Occipital lobe (tissue), 2 donors: ENCODE data around the gene SPRED3. TPM values are rescaled to one million over a fixed set of nuclear protein-coding genes. Genes with fewer than 3 reads are reported as not detected.

Source experiments
- DNase-seq: peaks from one replicate; lab custom pipeline; 2025; lab: John Stamatoyannopoulos, UW
- total RNA-seq: library from RNA; depleted of rRNA; stranded (reverse); fragments of >200 nt; gene quantifications from one replicate; pipeline ENCODE4 v1.2.3, GENCODE V29; 2014

SPRED3 gene
- total RNA-seq, 1 donor from 2014 or later = 1.4 TPM

DNA sequence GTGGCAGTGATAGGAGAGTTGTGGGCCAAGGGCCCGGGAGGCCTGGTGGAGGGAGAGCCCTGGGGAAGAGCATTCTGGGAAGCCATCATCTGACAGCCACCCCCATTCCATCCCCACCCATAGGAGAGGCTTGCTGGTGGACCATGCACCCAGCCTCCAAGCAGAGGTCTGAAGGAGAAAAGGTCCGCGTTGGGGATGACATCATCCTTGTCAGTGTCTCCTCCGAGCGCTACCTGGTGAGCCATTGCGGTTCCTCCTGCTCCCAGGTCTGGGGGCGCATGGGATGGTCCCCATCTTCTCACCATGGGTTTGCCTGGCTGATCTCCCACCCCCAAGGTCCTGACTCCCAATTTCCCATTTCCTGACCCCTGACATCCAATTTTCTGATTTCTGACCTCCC is 55.5 kb downstream of the SPRED3 start:
- no peak for DNase-seq

DNA sequence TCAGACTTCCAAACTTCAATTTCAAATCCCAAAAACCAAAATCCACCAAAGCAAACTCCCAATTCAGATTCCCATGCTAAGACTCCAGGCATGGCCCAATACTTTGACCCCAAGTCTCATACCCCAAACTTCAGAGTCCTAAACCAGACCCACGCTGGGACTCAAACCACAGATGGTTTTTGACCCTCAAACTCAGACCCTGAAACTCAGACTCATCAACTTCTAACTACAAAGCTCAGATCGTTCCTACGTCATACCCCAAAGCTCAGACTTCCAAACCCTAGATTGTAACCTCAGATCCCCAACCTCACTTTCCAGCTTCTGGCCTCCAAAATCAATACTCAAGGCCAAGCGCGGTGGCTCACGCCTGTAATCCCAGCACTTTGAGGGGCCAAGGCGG is 56.9 kb downstream of the SPRED3 start:
- no peak for DNase-seq

DNA sequence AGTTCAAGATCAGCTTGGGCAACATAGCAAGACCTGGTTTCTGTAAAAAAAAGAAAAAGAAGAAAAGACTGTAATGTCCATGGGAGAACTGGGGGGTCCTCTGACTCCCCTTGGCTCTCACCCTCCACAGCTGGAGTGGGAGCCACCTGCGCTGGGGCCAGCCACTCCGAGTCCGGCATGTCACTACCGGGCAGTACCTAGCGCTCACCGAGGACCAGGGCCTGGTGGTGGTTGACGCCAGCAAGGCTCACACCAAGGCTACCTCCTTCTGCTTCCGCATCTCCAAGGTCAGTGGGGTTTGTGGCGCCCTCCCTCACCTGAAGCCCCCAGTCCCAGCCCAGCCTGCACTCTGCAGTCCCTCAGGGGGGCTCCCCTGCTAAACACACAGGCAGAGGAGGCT is 59.7 kb downstream of the SPRED3 start:
- DNase-seq = no peak

Other genes with a start within 250 kb of the SPRED3 start
- gene DPF1, start 164.5 kb upstream of the SPRED3 start, total RNA-seq = 37.4 TPM
- 0.78 TPM for gene PPP1R14A, start 132.3 kb upstream of the SPRED3 start, total RNA-seq
- 73.9 TPM for gene SPINT2, start 124.1 kb upstream of the SPRED3 start, total RNA-seq
- not detected for gene C19orf33, start 84.4 kb upstream of the SPRED3 start, total RNA-seq
- gene YIF1B, start 72.8 kb upstream of the SPRED3 start, total RNA-seq = 41.8 TPM
- 0.31 TPM for gene KCNK6, start 68.9 kb upstream of the SPRED3 start, total RNA-seq
- 10.5 TPM for gene CATSPERG, start 52.9 kb upstream of the SPRED3 start, total RNA-seq
- gene PSMD8, start 14.1 kb upstream of the SPRED3 start, total RNA-seq = 102 TPM
- 0.62 TPM for gene GGN, start 663 bp upstream of the SPRED3 start, total RNA-seq
- gene FAM98C, start 14.4 kb downstream of the SPRED3 start, total RNA-seq = 8.0 TPM
- 0.16 TPM for gene RASGRP4, start 37.5 kb downstream of the SPRED3 start, total RNA-seq
- 4.5 TPM for gene RYR1, start 45.0 kb downstream of the SPRED3 start, total RNA-seq
- gene MAP4K1, start 229.3 kb downstream of the SPRED3 start, total RNA-seq = 0.16 TPM
- gene EIF3K, start 230.5 kb downstream of the SPRED3 start, total RNA-seq = 149 TPM